Ishikawa (cell line): ENCODE measurements around the gene STRADB.

Experiments used
- EGR1 ChIP-seq: IDR thresholded peaks from 2 replicates; pipeline ENCODE4 v1.6.1; 2012
- EP300 ChIP-seq: IDR thresholded peaks from 2 replicates; pipeline ENCODE4 v1.6.1; 2012; ENCODE audit warnings: borderline replicate concordance
- MAX ChIP-seq: IDR thresholded peaks from 2 replicates; pipeline ENCODE4 v1.6.1; 2012
- RAD21 ChIP-seq: IDR thresholded peaks from 2 replicates; pipeline ENCODE4 v1.6.1; 2012; ENCODE audit warnings: low read depth
- REST ChIP-seq: IDR thresholded peaks from 2 replicates; pipeline ENCODE4 v1.6.1; 2012; ENCODE audit warnings: low read depth, mild to moderate bottlenecking
- TAF1 ChIP-seq: IDR thresholded peaks from 2 replicates; pipeline ENCODE4 v1.6.1; 2012; ENCODE audit warnings: low read depth, mild to moderate bottlenecking
- USF1 ChIP-seq: IDR thresholded peaks from 2 replicates; pipeline ENCODE4 v1.6.1; 2012
- ZBTB7A ChIP-seq: IDR thresholded peaks from 2 replicates; pipeline ENCODE4 v1.6.1; 2012; ENCODE audit warnings: low read depth

- TF ChIP-seq TAF1 (no peak), EP300 (no peak), RAD21 (no peak), EGR1 (no peak), USF1 (no peak), ZBTB7A (no peak), REST (no peak), MAX (no peak)
Observed at GRCh38 chr2:201420442-201421113, 31.0 kb upstream of the STRADB start.
